D341Med (cell line): Measurements from ENCODE around the gene NEK7.

ENCODE experiments used
- DNase-seq: peaks from one replicate; pipeline ENCODE4 v3.0.0; 2012; ENCODE audit warnings: low spot score

Gene NEK7

DNA sequence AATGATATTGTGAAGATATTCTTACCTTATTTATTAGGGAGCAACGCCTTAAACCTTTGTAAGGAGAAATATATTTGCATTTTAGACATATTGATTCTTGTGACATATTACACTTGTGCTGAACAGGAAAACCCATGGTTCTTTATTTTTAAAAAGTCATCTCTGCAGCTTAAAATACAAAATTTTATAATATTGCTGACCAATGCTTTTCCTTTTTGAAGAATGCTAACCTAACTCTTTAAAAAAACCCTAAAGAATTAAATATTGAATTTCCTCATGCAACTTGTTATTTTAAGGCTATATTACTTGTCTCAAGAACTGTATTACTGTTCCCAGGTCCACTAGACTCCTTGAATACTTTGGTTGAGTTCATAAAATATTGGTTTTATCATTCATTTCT lies 99.0 kb downstream of the NEK7 start:
- DNase-seq: no peak

DNA sequence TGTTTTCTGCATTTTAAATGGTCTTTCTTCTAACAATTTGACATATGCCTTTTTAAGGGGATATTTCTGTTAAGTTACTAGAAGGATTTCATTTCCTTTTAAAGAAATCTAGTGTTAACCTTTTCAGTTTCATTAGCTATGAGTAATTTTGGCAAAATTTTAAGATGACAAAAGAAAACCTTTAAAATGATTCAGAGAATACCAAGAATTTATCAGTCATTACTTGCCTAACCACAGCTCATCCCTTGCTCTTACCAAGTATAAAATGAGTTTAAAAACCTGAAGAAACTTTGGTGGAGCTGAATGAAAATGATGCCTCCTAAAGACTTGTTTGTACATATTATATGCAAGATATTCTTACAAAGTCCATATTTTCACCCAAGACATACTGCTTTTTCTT lies 101.7 kb downstream of the NEK7 start:
- no peak for DNase-seq

DNA sequence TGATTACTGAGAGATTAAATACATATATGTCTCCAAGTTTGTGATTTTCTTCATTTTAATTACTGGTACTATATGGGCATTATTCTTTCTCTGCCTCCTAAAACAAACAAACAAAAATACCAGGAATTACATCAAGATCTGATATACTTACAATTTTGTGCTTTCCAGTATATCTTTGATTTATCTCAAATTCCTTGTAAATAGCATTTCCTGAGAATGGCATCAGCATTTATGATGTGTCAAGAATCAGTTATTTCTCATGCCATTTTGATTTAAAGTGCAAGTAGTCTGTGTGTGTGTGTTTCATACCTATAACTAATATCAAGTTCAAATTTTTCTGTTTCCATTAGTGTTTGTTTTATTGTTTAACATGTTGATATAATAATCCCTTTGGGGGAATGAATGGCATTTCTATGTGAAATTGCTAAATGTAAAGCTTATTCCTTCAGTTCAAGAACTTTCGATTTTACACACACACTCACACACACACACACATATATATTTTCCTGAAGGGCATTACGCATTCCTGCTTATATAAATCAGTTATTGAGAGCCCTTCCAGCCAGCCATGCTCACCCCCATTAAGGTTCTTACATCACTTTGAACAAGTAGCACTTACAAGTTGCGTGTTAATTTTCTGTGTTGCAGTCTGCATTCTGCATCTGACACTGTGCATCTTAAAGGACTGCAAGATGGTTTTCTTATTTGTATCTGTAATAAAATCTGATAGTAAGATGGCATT lies 102.7 kb downstream of the NEK7 start:
- no peak for DNase-seq

DNA sequence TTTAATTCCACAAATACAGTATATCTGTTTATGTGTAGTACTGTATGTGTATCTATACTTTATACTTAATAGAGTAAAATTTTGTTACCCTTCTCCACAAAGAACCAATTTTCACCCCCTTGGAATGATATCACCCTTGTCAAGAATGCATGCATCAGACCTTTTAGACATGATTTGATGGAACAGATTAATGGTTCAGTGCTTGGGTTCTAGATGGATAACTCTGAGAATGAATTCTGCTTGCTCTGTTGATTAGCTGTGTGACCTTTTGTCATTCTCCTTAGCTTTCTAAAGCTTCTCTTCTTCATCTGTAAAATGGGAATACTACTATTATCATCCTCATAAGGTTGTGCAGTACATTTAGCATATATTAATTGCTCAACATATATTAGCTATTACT lies 105.1 kb downstream of the NEK7 start:
- no peak for DNase-seq

DNA sequence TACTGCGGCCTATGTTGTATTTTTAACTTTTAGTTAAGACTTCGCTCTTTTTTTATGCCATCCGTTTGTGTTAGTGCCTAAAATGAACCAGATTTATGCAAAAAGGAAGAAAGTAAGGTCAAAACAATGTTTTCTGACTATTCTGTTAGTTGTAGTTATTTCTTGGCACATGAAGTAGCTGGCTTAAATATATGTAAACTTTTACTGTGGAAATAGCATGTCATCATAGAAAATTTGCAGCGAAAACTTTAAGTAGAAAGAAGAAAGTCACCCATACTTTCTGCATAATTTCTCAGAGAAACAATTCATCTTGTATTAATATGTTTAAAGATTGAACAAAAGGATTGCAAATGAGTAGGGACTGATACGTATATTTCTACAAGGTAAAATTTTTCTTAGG lies 106.4 kb downstream of the NEK7 start:
- no peak for DNase-seq

DNA sequence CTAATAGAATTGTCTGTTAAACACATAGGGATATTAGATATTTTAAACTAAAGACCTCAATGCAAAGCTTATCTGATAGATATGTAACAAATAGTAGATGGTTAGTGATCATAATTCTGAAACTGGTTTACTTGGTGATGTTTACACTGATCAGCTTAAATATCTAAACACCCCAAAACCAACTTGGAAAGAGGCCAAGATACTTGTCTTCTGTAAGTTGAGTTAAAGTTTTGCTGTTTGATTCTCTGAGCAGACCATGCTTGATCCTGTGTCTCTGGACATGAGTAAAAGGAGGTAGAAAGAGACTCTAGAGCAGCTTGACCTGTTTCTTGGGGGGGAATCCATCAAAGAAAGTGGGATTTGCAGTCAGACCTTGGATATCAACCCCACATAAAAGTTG lies 107.5 kb downstream of the NEK7 start:
- no peak for DNase-seq

DNA sequence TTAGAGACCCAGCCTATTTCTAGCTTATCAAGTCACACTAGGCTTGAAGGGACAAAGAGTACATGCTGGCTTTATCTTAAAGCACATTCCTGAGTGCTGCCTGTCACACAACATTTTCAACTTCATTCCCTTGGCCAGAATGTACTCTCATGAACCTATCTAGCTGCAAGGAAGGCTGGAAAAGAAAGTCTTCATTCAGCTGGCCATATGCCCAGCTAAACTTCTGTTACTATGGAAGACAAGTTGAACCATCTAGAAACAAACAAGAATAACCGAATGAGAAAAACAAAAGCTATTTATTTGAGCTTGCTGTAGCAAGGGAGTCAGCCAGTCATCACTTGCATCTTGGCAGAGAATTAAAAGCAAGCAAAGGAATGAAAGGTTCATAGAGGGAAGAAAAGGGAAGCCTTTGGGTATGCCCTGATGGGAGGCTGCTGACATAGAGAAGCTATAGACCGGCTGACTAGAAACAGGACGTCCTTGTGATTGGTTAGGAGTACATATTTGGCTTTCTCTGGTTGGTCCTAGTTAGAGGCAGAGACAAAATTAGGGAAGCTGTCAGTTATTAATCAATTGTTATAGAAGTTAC lies 108.4 kb downstream of the NEK7 start:
- no peak for DNase-seq

DNA sequence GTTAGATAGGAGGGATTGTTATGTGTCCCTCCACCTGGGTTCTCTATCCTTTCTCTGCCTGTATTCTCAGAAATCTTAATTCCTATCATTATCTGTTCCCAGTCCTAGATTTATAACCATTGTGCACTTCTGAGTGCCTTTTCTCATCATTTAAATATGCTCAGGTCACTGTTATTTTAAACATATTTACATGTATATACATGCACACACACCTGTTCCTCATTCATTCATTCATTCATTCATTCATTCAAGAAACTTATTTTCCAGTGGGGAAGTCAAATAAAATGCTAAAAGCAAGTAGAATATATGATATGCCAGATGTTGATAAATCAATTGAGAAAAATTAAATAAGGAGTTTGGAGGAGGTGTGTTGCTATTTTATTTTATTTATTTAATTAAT lies 110.3 kb downstream of the NEK7 start:
- no peak for DNase-seq

DNA sequence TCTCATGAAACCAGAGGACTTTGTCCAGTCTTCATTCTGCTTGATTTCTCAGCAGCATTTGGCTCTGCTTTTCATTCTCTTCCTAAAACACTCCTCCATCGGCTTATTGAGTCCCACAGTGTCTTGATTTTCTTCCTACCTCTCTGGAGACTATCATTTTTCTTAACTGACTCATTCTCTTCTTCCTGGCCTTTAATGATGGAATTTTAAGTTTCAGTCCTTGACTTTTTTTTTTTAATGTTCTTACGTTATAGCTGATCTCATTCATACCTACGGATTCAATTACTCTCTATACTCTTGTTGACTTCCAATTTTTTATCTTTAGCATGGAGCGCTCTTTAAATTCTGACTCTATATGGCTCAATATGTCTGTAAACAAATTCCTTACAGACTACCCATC lies 111.1 kb downstream of the NEK7 start:
- no peak for DNase-seq

DNA sequence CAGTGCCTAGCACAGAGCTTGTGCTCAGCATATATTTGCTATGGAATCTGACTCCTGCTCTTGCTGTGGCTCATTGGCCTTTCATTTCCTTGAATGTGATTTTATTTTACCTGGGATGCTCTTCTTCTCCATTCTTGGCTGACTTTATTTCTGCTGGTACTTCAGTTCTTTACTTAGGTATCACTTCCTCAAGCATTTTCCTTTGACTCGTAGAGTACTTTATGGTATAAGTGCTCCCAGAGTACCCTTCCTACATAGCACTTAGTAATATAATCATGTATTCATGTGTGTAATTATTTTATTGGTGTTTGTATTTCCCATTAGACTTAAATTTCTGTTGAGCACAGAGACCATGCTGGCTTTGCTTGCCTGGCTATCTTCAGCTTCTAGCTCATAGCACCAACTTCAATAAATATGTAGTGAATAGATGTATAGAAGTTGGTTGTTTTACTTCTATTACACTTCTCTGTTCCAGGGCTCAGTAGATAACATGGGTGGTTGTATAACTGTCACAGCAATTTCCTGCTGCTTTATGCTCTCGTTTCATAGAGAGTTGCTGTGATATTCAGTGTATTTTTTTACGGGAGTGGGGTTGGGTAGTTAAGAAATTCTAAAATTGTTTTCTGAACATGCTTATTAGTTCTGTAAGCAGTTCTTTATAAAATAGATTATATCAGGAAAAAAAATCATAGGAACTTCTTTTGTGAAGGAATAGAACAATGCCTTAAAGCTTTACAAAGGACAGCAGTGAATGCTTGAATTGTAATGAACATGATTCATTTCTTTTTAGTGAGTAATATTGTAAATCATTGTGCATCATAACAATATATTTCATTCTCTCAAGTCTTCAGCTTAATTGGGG lies 112.2 kb downstream of the NEK7 start:
- DNase-seq: no peak

DNA sequence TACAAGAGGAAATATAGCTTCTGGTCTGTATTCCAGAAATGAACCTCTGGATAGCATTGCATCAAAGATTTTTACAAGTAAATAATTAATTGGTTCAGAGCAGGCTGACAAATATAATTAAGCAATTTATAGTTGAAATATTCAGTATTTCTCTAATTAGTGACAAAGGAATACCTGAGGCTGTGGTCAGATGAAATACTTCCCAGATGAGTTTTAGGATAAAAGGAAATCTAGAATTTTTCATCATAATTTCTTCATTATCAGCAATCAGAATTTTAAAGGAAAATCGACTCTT lies 112.8 kb downstream of the NEK7 start:
- DNase-seq: no peak

DNA sequence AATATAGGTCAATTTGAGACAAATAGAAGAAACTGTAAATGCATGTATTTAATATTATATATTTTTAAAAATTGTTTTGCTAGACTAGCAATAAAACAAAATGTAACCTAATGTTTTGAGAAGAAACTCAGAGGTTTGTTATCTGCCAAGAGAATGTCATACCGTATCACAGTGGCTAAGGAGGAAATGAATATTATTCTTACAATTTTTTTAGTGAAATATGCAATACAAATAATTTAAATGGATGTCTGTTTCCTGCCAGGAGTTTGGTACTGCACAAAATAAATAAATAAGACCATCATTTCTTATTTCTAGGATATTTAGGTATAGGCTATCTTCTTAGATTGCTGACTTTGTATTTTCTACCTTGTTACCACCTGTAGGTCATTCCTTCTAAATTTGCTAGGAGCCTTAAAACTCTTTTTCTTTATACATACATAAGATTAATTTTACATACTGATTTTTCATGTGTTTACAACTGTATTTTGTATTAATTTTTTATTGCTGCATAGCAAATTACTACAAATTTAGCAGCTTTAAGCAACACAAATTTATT lies 113.6 kb downstream of the NEK7 start:
- DNase-seq: no peak

DNA sequence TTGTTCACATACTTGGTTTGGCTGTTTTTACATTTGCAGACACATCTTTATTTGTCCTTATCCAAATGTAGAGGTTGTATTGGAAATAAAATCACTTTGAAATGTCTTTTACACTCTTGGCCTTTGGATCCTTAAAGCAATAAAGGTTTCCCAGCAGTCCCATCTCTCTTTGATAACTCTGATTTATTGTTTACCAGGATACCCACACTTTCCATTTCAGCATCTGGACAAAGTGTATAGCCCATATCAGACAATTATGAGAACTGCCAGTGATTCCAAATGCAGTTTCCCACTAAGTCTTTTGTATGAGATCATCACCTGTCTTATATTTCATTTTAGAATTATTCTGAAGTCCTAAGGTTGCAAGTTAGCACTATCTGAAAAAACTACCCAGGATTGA lies 114.7 kb downstream of the NEK7 start:
- DNase-seq: no peak

DNA sequence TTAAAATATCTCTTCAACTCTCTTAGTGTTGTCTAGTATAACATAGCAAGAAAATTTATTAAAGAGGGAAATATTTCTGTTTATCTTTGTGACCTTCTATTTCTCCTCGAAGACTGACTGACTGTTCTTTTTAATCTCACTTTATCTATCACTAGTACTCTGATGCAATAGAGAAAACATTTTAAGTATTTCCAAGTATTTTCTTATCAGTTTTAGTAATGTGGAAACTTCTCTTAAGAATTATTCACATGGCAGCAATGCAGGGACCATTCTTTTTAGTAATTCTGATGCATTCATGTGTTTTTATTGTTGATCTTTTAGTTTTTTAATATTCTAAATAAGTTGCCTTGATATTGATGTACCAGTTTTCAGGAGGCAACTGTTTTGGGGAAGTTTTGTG lies 115.7 kb downstream of the NEK7 start:
- DNase-seq: no peak

DNA sequence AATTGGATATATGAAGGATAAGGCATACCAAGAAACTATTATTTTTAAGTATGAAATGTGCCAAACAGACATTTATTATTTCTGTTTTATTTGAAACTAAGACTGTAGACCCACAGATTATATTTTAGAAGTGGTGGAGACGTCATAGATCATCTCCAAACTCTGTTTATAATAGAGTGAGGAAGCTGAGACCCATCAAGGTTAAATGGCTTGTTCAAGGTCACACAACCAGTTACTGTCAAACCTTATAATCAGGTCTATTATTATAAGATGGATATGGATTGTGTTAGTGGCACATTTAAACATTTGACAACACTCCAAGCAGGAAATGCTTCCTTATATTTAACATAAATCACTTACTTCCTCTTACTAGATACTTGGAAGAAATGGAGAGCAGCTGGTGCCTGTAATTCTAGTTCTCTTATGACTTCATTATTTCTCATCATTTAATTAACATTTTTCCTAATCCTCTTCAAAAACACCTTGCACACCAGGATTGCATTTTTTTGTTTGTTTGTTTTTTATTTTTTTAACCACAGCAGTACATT lies 117.0 kb downstream of the NEK7 start:
- DNase-seq: no peak

DNA sequence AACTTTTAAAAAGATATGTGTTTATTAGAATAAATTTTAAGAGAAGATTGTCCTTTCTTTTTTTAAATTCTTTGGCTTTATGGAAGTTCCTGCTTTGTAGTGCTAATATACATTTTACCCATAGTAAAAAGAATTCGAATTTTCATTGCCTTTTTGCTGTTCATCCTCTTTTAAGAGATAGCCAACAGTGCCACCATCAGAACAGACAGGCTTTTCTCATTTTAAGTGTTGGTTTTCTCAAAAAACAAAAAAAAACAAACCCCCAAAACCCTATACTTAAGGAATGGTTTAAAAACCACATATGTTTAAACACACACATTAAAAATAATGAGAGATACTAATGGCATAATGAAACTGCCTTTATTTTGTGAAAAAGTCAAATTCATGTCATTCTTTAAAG lies 118.8 kb downstream of the NEK7 start:
- DNase-seq: no peak

DNA sequence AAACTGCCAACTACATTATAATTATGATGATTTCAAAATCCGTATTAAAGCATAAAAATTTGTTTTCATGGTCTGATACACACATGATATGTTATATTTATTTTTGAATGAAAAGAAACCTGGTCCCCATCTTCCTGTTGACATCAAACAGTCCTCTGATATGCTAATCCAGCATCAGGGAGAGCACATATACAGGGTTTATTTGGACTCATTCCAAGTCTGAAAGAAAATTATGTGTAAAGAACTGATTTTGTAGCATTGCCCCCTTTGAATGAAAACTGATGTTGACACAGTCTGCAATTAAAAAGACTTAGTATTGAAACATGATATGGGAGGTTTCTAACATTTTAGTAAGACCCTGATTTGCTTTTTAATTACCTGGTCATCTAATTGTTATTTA lies 119.4 kb downstream of the NEK7 start:
- DNase-seq: no peak

DNA sequence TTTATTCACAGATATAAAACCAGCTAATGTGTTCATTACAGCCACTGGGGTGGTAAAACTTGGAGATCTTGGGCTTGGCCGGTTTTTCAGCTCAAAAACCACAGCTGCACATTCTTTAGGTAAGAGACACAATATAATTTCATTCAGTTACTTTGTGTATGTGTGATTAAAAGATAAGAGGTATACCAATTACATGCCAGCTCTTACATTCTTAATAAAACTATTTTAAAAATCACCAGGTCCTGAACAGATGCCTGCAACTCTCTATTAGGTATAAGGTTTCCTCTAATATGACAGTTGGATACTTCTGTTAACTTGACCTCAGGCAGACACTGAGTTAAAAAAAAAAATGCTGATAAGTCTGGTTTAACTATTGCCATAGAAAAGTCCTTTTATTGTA lies 122.1 kb downstream of the NEK7 start:
- no peak for DNase-seq

DNA sequence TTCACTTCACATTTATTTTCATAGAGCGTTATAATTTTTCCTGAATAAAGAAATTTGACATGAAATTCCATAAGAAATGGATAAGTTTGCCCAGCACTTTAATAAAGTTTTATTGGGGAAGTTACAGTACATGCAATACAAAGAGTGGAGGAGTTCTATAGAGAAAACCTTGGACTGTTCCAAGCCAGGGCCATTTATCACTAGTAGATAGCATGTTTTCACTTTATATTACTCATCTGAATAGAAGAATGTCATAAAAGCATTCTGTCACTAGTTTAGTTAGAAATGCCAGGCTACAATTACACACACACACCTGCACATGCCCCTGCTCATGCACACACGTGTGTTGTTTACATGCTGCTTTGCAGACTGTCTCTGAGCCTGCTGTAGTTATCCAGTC lies 123.3 kb downstream of the NEK7 start:
- DNase-seq: no peak

DNA sequence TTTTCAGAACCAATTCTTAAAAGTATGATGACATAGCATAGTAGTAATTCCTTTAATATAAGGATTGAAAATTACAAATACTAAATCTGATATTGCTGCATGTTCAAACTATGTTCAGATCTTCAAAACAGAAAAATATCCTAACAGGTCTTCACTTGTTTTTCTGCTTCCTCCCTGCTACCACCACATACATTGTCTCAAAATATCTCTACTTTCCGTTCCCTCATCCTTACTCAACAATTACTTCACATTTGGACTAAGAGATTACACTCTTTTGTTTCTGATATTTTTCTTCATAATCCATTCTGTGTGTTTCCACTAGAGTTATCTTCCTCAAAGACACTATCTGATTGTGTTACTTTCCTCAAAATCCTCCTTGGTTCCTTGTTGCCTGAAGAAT lies 125.1 kb downstream of the NEK7 start:
- DNase-seq: no peak

DNA sequence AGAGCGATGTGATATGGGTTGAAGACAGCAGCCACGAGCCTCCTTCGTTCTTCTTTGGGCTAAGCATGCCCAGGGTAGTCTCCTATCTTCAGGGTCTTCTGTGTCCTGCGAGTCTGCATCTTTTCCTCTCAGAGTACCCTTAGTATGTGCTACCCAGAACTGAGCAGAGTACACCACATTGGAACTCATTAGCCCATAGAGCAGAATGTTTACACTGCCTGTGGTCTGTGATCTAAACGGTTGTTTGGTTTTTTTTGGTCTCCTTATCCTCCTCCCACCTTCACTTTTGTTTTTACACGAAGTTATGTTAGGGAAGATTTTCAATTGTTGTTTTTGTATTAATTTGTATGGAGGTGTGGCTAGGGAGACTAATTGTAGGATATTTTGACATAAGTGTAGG lies 126.4 kb downstream of the NEK7 start:
- no peak for DNase-seq

DNA sequence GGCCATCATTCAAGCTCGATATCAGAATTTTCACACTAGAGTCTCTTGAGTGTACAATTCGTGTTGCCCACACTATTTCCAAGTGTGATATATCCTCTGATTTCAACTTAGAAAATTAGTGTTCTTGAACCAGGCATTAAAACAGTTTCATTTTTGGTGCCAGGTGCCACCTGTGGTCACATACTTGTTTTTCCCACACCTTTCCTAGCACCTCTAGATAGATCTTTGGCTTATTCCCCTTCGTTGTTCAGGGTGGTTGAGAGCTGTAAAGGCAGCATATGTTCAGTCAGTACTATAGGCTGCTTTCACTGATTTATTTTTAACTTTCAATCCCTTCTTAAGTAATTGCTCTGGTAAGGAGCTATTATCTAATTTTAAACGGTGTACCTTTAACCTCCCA lies 131.1 kb downstream of the NEK7 start:
- DNase-seq: no peak

DNA sequence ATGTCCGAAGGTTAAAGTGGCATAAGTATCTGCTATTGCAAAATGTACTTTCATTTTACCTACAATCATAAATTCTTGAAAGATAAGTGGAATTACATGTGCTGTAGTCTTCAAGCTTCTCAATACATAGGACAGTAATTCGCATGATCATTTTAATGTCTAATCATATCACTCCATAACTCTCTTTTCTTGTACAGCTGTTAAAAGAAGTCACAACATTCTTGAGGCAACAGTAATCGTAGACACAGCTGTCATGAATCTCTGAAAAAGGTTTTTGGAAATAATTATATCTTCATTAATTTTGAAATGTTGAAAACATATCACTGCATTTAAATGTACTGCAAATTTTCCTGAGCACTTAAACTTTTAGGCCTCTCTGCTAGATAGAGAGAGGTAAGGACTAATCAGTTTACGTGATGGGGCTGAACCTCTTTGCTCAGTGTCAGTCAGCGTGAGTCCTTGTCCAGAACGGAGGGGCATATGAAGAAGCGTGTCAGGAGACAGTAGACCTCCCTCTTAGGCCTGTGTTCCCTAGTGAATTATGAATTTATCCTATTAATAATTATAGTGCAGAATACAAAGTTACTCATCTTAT lies 133.4 kb downstream of the NEK7 start:
- no peak for DNase-seq
